NB4 (cell line): ENCODE results near the gene UBXN10.

ENCODE experiments used
- DNase-seq: peaks from one replicate; pipeline ENCODE4 v3.0.0; 2010; ENCODE audit warnings: low read depth
- H3K4me3 ChIP-seq: one replicate; pipeline ENCODE4 v1.5.1; 2011; ENCODE audit warnings: mild to moderate bottlenecking, low read depth, low read length, moderate library complexity
- MYC ChIP-seq: IDR thresholded peaks from 2 replicates; pipeline ENCODE4 v1.6.1; 2011; ENCODE audit warnings: low read depth, low read length
- POLR2A ChIP-seq: IDR thresholded peaks from 2 replicates; pipeline ENCODE4 v1.6.1; 2011; ENCODE audit warnings: mild to moderate bottlenecking; ENCODE audit not compliant: insufficient read length; ENCODE audit errors: extremely low read depth
- TF ChIP-seq, protein P1 (sequence below): IDR thresholded peaks from one replicate; pipeline ENCODE4 v1.5.1; 2012; ENCODE audit warnings: low read depth, low read length
- TF ChIP-seq, protein P2 (sequence below): IDR thresholded peaks from 2 replicates; pipeline ENCODE4 v1.6.1; 2011; ENCODE audit warnings: low read depth, low read length

The UBXN10 gene

DNA sequence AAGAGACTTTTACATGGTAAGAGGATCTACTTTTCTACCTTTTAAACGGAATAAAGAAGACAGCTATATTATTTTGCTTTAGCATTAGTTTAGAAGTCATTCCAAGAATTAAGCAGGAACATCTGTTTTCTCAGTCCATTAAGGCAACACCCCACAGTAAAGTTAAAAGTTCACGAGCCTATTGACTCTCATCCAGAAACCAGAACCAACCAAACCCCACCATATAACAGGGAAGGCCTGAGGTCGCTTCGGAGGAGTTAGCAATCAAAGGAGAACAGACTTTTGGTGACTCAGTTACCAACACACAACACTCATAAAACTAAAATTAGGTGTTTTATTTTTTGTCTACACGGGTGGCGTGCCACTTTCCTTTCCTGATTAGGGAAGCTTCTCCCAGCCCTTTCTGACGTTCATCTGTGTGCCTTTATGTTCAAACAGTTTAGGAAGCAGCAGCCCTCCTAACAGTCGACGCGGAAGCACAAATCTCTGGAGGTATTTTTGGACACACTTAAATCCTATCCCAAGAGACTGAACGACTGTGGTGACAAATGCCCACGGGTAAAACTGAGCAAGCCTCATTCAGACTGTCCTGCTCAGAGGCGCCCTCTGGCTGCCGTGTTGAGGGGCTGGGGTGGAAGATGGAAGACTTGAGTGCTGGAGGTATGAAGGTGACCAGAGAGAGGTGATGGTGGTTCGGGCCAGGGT is 9.0 kb downstream of the UBXN10 start:
- no peak for TF ChIP-seq POLR2A
- no peak; the same call in 1 of the 2 replicates for TF ChIP-seq MYC
- TF ChIP-seq, protein P1, sequence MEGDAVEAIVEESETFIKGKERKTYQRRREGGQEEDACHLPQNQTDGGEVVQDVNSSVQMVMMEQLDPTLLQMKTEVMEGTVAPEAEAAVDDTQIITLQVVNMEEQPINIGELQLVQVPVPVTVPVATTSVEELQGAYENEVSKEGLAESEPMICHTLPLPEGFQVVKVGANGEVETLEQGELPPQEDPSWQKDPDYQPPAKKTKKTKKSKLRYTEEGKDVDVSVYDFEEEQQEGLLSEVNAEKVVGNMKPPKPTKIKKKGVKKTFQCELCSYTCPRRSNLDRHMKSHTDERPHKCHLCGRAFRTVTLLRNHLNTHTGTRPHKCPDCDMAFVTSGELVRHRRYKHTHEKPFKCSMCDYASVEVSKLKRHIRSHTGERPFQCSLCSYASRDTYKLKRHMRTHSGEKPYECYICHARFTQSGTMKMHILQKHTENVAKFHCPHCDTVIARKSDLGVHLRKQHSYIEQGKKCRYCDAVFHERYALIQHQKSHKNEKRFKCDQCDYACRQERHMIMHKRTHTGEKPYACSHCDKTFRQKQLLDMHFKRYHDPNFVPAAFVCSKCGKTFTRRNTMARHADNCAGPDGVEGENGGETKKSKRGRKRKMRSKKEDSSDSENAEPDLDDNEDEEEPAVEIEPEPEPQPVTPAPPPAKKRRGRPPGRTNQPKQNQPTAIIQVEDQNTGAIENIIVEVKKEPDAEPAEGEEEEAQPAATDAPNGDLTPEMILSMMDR, result peak; percentile 96
- TF ChIP-seq, protein P2, sequence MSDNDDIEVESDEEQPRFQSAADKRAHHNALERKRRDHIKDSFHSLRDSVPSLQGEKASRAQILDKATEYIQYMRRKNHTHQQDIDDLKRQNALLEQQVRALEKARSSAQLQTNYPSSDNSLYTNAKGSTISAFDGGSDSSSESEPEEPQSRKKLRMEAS, result no peak
- peak; percentile 86 for DNase-seq
- H3K4me3 ChIP-seq, result no peak overlapping the region

DNA sequence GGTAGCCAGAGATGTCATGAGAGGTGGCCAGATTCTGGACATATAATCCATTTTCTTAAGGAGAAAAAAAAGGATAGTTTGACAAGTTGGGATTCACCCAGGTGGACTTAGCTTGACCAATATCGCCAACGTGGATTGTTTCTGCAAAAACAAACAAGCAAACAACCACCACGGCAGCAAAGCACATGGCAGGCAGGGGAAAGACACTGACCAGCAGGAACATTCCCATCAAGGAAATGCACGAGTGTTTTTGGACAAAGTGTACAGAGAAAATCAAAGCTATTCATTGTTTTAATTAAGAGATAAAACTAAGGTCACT is 9.5 kb downstream of the UBXN10 start:
- DNase-seq, result no peak
- no peak overlapping the region for H3K4me3 ChIP-seq
- TF ChIP-seq, protein P2, result no peak
- TF ChIP-seq POLR2A, result no peak
- TF ChIP-seq MYC, result no peak
- TF ChIP-seq, protein P1, result no peak

DNA sequence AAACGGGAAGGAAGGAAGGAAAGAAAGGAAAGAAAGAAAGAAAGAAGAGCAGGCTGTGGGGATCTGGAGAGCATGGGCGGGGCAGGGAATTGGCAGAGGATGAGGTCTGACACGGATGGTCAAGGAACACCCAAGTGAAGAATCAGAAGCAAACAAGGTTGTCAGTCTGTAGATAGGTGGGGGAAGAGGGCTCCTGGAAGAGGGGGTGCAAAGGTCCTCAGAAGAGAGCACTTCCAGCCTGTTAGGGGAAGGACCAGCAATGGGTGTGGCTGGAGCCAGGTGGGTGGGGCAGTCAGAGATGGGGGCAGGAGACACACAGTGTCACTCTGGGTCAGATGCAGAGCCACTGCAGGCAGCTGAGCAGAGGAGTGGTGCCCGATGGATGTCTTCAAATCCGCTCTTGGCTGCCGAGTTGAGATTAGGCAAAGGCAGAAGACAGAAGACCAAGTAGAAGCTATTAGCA is 11.5 kb downstream of the UBXN10 start:
- TF ChIP-seq, protein P1, result no peak
- TF ChIP-seq POLR2A (no peak), MYC (no peak)
- TF ChIP-seq, protein P2, result no peak
- no peak for DNase-seq
- no peak overlapping the region for H3K4me3 ChIP-seq

DNA sequence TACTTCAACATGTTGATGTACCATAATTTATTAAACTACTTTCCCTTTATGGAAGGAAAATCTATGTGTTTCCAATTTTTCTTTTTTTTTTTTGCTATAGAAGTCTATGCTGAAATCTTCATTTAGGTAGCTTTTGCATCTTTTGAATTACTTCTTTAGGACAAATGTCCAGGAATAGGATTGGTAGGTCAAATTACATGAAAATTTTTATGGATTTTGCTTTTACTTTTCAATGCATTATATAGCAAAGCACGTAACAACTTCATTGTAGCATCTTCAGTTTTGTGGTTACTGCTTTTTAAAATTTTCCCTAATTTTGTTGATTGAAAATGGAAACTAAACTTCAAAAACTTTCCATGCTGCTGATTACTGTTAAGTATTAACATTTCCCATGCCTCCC is 12.4 kb downstream of the UBXN10 start:
- H3K4me3 ChIP-seq, result no peak overlapping the region
- TF ChIP-seq, protein P2, result no peak
- DNase-seq, result no peak

DNA sequence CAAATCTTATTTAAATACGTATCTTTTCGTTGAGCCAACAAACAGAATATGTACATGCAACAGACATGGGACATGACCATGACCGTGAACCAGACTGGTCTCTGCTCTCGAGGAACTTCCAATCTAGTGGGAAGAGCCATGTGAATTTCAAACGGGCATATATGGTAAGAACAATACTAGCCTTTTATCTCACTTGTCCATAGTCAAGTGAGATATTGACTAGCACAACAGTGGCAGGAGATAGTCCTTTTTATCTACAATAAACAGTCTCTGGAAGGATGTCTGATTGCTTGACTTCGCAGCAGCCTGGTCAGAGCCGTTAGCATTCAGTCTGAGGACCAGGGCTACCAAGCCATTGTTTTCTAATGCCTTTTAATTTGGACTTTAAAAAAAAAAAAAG is 13.0 kb downstream of the UBXN10 start:
- TF ChIP-seq POLR2A (no peak), MYC (no peak)
- TF ChIP-seq, protein P2, result no peak
- TF ChIP-seq, protein P1, result no peak
- H3K4me3 ChIP-seq, result no peak overlapping the region
- no peak for DNase-seq

DNA sequence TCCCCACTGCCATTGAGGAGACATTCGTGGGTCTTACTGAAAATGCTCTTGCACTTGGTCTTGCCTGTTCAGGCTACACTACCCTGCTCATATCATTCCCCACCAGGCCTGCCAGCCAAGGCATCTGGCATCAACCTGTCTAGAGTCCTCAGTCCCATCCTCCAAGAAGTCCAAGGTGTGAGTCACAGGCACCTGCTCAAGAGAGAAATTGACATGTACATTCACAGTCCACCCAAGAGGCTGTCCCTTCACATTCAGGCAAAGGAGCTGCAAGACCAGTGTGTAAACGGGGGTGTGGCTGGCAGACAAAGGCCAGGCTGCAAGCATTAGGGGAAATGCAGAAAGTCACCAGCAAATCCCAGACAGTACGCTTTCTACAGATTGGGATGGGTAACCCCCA is 13.5 kb downstream of the UBXN10 start:
- TF ChIP-seq, protein P2, result no peak
- no peak overlapping the region for H3K4me3 ChIP-seq
- DNase-seq, result no peak
